Measurements from ENCODE around the gene LKAAEAR1. TPM values are rescaled to one million over a fixed set of nuclear protein-coding genes. Genes with fewer than 3 reads are reported as not detected.

LKAAEAR1 gene
- total RNA-seq, 1 donor from 2014 or later, result not detected

GRCh38 chr20:64082820-64083377 is 1.3 kb downstream of the LKAAEAR1 start:
- ATAC-seq, result no peak
- intact Hi-C loops (cut with micrococcal nuclease), result no loop called here
- no peak for DNase-seq

- intact Hi-C loops (cut with micrococcal nuclease), result no loop called here
- ATAC-seq (no peak), DNase-seq (no peak)
Observed at GRCh38 chr20:64082126-64082731, 2.0 kb downstream of the LKAAEAR1 start.

GRCh38 chr20:64081624-64081964 is 2.6 kb downstream of the LKAAEAR1 start:
- DNase-seq (no peak), ATAC-seq (no peak)
- intact Hi-C loops (cut with micrococcal nuclease), result no loop called here

- no peak for DNase-seq
- no peak for ATAC-seq
- intact Hi-C loops (cut with micrococcal nuclease), result no loop called here
Observed at GRCh38 chr20:64080813-64081623, 3.2 kb downstream of the LKAAEAR1 start.

GRCh38 chr20:64080013-64080812 is 4.0 kb downstream of the LKAAEAR1 start, which contains the start of gene OPRL1:
Gene OPRL1 (plus strand): TSS chr20:64080082. CDS start chr20:64092721, 12,639 bp downstream.
- DNase-seq (no peak), ATAC-seq (peak; percentile 4)
- intact Hi-C loops (cut with micrococcal nuclease), result no loop called here

- DNase-seq, result peak; percentile 90
- intact Hi-C loops (cut with micrococcal nuclease), result no loop called here
- ATAC-seq, result peak; percentile 70
Observed at GRCh38 chr20:64079273-64080012, 4.8 kb downstream of the LKAAEAR1 start, which contains the start of gene RGS19. Gene RGS19 (minus strand): TSS chr20:64079518. CDS start chr20:64076886, 2,632 bp downstream.

GRCh38 chr20:64078934-64079272 is 5.3 kb downstream of the LKAAEAR1 start:
- ATAC-seq (no peak), DNase-seq (no peak)
- intact Hi-C loops (cut with micrococcal nuclease), result no loop called here

GRCh38 chr20:64077876-64078551 is 6.2 kb downstream of the LKAAEAR1 start:
- intact Hi-C loops (cut with micrococcal nuclease), result no loop called here
- DNase-seq (no peak), ATAC-seq (peak; percentile 6)

- ATAC-seq, result no peak
- intact Hi-C loops (cut with micrococcal nuclease), result no loop called here
- DNase-seq, result no peak
Observed at GRCh38 chr20:64077541-64077875, 6.7 kb downstream of the LKAAEAR1 start.

- DNase-seq (peak; percentile 60), ATAC-seq (peak; percentile 2)
- intact Hi-C loops (cut with micrococcal nuclease), result no loop called here
Observed at GRCh38 chr20:64077094-64077493, 7.1 kb downstream of the LKAAEAR1 start.

GRCh38 chr20:64076061-64076997 is 7.9 kb downstream of the LKAAEAR1 start:
- DNase-seq (no peak), ATAC-seq (no peak)
- intact Hi-C loops (cut with micrococcal nuclease), result no loop called here

- intact Hi-C loops (cut with micrococcal nuclease), result no loop called here
- DNase-seq (no peak), ATAC-seq (no peak)
Observed at GRCh38 chr20:64075556-64075955, 8.6 kb downstream of the LKAAEAR1 start.

GRCh38 chr20:64074963-64075362 is 9.2 kb downstream of the LKAAEAR1 start:
- DNase-seq (no peak), ATAC-seq (no peak)
- intact Hi-C loops (cut with micrococcal nuclease), result no loop called here

- no peak for DNase-seq
- ATAC-seq, result no peak
- intact Hi-C loops (cut with micrococcal nuclease), result no loop called here
Observed at GRCh38 chr20:64074184-64074789, 9.9 kb downstream of the LKAAEAR1 start.

GRCh38 chr20:64073476-64074183 is 10.6 kb downstream of the LKAAEAR1 start:
- intact Hi-C loops (cut with micrococcal nuclease), result no loop called here

GRCh38 chr20:64072498-64073063 is 11.6 kb downstream of the LKAAEAR1 start:
- intact Hi-C loops (cut with micrococcal nuclease), result no loop called here
- ATAC-seq (no peak), DNase-seq (no peak)

More at GRCh38 chr20:64073476-64074183, 10.6 kb downstream of the LKAAEAR1 start:
- DNase-seq (no peak), ATAC-seq (no peak)

Measured in left ventricle myocardium superior (tissue), 1 donor.